Glutamatergic neuron (in vitro differentiated cells): Measurements from ENCODE around the gene KRT8. TPM values are rescaled to one million over a fixed set of nuclear protein-coding genes. Genes with fewer than 3 reads are reported as not detected.

ENCODE experiments used
- DNase-seq: peaks from one replicate; pipeline ENCODE4 v3.0.0; 2022
- H3K27ac Mint-ChIP-seq: one replicate; pipeline ENCODE4 v1.8.0; 2020; ENCODE audit warnings: mild to moderate bottlenecking, mixed read lengths, inconsistent platforms; ENCODE audit not compliant: unreplicated experiment
- H3K27me3 Mint-ChIP-seq: one replicate; pipeline ENCODE4 v1.8.0; 2020; ENCODE audit warnings: mild to moderate bottlenecking, moderate library complexity, mixed read lengths, inconsistent platforms; ENCODE audit not compliant: unreplicated experiment
- H3K36me3 Mint-ChIP-seq: one replicate; pipeline ENCODE4 v1.8.0; 2020; ENCODE audit warnings: mild to moderate bottlenecking, mixed read lengths, inconsistent platforms; ENCODE audit not compliant: unreplicated experiment
- H3K4me1 Mint-ChIP-seq: one replicate; pipeline ENCODE4 v1.8.0; 2020; ENCODE audit warnings: mild to moderate bottlenecking, low read depth, mixed read lengths, inconsistent platforms; ENCODE audit not compliant: unreplicated experiment
- H3K4me3 Mint-ChIP-seq: one replicate; pipeline ENCODE4 v1.8.0; 2020; ENCODE audit warnings: mild to moderate bottlenecking, mixed read lengths, inconsistent platforms; ENCODE audit not compliant: unreplicated experiment
- H3K9me3 Mint-ChIP-seq: one replicate; pipeline ENCODE4 v1.8.0; 2020; ENCODE audit warnings: mild to moderate bottlenecking, moderate library complexity, mixed read lengths, inconsistent platforms; ENCODE audit not compliant: unreplicated experiment
- total RNA-seq: library from RNA; stranded (reverse); fragmentation: NEBNext Ultra II Directional; extraction: Animal tissue kit (Norgen Biotek cat#: 25700); gene quantifications from one replicate; pipeline ENCODE4 v1.2.1, GENCODE V29; 2021; ENCODE audit not compliant: unreplicated experiment
- TF ChIP-seq, protein P1 (sequence below): fragments of 200-600 bp; sonication (generic); IDR thresholded peaks from one replicate; pipeline ENCODE4 v1.5.0; 2021; ENCODE audit not compliant: partially characterized antibody, unreplicated experiment

KRT8 gene
- total RNA-seq, 1 donor from 2014 or later, result 14.0 TPM

- Mint-ChIP-seq H3K4me1 (no peaks in the 10 kb centered on the region), H3K9me3 (peaks cover 5% of the 10 kb centered on the region), H3K27me3 (peaks cover 4% of the 10 kb centered on the region), H3K4me3 (no peak within 1 kb of the TSS), H3K36me3 (no peaks in the 10 kb centered on the region), H3K27ac (no peak within 1 kb of the TSS)
- TF ChIP-seq, protein P1, sequence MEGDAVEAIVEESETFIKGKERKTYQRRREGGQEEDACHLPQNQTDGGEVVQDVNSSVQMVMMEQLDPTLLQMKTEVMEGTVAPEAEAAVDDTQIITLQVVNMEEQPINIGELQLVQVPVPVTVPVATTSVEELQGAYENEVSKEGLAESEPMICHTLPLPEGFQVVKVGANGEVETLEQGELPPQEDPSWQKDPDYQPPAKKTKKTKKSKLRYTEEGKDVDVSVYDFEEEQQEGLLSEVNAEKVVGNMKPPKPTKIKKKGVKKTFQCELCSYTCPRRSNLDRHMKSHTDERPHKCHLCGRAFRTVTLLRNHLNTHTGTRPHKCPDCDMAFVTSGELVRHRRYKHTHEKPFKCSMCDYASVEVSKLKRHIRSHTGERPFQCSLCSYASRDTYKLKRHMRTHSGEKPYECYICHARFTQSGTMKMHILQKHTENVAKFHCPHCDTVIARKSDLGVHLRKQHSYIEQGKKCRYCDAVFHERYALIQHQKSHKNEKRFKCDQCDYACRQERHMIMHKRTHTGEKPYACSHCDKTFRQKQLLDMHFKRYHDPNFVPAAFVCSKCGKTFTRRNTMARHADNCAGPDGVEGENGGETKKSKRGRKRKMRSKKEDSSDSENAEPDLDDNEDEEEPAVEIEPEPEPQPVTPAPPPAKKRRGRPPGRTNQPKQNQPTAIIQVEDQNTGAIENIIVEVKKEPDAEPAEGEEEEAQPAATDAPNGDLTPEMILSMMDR, result no peak
- DNase-seq, result no peak
Observed at GRCh38 chr12:52848661-52849255, 56.1 kb downstream of the KRT8 start, which contains the start of gene KRT78. KRT78 (minus strand) TSS chr12:52848994; CDS start chr12:52848930, 64 bp downstream.

GRCh38 chr12:52847335-52848102 lies 57.4 kb downstream of the KRT8 start:
- H3K9me3 Mint-ChIP-seq, result peaks cover 5% of the 10 kb centered on the region
- peaks cover 1% of the 10 kb centered on the region for H3K27me3 Mint-ChIP-seq
- H3K36me3 Mint-ChIP-seq, result no peaks in the 10 kb centered on the region
- no peak overlapping the region for H3K27ac Mint-ChIP-seq
- TF ChIP-seq, protein P1, result no peak
- H3K4me1 Mint-ChIP-seq, result no peaks in the 10 kb centered on the region
- no peak overlapping the region for H3K4me3 Mint-ChIP-seq
- no peak for DNase-seq

Other genes with a start within 250 kb of the KRT8 start
- not detected for gene KRT1, start 224.7 kb downstream of the KRT8 start, total RNA-seq
- gene KRT77, start 201.6 kb downstream of the KRT8 start, total RNA-seq, result not detected
- gene KRT76, start 127.7 kb downstream of the KRT8 start, total RNA-seq, result not detected
- not detected for gene KRT3, start 109.0 kb downstream of the KRT8 start, total RNA-seq
- gene KRT4, start 91.0 kb downstream of the KRT8 start, total RNA-seq, result not detected
- not detected for gene KRT79, start 70.8 kb downstream of the KRT8 start, total RNA-seq
- gene KRT78, start 56.1 kb downstream of the KRT8 start, total RNA-seq, result not detected
- gene KRT18, start 44.0 kb upstream of the KRT8 start, total RNA-seq, result 1.3 TPM
- 283 TPM for gene EIF4B, start 101.4 kb upstream of the KRT8 start, total RNA-seq
- gene TNS2, start 145.0 kb upstream of the KRT8 start, total RNA-seq, result 2.5 TPM
- gene SPRYD3, start 174.3 kb upstream of the KRT8 start, total RNA-seq, result 13.9 TPM
- not detected for gene IGFBP6, start 192.6 kb upstream of the KRT8 start, total RNA-seq
- not detected for gene SOAT2, start 198.4 kb upstream of the KRT8 start, total RNA-seq